DMS79 treated with DMSO at 0.1 percent for 48 hours (cell line): ENCODE data around the gene PARD6G.
"Not testable (repeated sequence)": the region's sequence is repeated elsewhere in the genome, so short reads cannot be mapped to it uniquely, and the experiment has no call there.

Source experiments
- DNase-seq: peaks from one replicate; lab custom pipeline; 2025; lab: John Stamatoyannopoulos, UW

PARD6G gene

DNA sequence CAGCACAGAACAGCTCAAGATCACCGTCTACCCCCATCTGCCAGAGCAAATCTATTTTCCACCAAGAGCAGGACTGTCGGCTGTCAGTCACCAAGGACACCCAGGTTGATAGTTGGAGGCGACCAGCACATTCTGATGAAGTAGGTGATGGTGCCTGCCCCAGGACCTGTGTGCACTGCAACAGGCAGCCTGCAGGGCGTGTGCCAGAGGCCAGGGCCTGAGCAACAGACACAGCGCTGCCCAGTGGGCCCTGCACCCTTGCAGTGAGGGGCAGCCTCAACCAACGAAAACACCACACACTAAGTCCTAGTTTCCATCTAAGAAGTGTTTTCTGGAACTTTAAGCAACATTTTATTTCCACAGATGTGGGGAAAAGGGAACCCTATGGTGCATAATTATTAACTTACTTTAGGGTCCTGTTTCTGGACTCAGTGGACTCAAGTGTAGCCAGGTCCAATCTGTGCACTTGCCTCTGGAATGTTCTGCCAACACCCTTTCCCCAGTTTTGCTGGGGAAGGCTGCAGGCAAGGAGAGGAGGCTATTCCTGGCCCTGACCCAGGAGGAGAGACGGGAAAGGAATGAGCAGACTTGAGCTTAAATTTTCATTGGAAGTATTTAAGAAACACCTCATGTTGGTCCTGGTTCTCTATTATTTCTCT lies 76.8 kb downstream of the PARD6G start:
- no peak for DNase-seq

DNA sequence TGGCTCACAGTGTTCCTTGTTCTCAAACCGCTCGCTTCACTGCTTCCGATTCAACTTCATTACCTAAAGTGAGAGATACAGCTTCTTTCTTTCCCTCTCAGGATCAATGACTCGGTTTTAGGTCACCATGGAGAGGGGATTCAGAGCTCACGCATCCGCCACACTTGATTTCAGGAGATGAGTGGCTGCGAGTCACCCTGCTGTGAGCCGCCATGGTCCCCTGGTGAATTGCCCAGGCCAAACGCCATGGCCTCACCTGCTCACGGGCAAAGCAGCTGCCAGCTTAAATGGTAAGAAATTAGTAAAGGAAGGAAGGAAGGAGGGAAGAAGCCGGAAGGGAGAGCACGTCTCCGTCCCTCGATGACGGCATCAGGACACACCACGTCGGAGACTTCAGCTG lies 77.7 kb downstream of the PARD6G start:
- DNase-seq = peak; percentile 25

- DNase-seq = peak; percentile 35
Observed at GRCh38 chr18:80168982-80169381, 78.3 kb downstream of the PARD6G start.

DNA sequence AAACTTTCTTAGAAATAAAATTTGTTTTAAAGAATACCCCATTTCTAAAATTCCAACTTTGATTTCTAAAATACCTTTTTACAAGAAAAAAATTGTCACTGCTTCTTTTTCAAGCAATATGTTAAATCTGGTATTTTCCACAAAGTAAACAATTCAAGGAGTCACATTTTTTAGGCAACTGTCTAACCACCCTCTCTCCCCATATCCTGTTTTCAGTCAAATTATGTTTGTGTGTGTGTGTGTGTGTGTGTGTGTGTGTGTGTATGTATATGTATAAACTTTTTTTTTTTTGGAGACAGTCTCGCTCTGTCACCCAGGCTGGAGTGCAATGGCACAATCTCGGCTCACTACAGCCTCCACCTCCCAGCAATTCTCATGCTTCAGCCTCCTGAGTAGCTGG lies 79.0 kb downstream of the PARD6G start:
- no peak for DNase-seq

DNA sequence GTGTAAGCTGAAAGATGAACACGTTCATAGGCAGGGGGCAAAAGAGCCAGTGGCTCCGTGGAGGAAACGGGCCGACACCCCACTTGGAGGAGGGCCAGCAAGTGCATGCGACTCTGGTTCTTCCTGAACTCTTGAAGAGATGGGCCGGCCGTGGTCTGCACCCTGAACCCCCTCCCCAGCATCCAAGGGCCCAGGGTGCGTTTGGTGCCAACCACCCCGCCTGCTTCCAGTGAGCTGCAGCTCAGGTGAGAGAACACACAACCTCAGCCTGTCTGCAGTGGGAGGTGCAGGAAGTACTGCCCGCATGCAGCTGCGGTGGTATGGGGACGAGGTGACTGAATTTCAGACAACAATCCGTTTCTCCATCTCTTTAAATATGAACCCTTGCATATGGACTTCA lies 79.4 kb downstream of the PARD6G start:
- no peak for DNase-seq

- no peak for DNase-seq
Observed at GRCh38 chr18:80167331-80167730, 80.0 kb downstream of the PARD6G start.

DNA sequence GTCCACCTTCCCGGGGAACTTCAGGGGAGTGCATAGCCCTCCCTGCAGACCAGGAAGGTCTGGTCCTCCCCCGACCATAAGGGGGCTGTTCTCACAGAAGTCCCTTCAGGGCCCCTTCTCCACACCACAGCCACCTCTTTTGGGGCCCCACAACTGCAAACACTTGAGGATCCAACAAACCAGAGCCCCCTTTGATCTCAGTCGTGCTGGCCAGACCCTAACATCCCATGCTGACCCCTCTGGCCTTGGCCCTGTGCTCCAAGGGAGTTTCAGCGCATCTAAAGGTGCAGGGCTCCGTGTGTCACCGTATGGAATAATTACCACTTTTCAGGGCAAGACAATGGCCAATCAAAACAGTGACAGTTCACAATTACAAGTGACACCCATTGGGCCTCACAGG lies 80.6 kb downstream of the PARD6G start:
- no peak for DNase-seq

DNA sequence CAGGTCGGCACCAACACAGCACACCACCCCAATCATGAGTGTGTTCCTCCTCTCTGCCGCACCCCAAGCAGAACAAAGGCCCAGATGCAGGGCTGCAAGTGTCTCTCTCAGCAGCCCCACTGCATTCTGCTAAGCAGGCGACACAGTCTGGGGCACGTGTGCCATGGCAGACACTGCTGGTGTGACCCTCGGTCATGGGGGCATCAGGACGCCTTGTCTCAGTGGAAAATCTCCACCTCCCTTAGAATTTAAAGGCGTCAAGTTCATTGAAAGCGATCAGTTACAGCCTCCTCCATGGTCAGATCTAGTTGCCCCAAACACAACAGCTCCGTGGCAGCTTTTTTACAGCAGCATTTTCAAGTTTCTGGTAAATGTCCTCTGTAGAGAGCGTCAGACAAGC lies 81.1 kb downstream of the PARD6G start:
- no peak for DNase-seq

DNA sequence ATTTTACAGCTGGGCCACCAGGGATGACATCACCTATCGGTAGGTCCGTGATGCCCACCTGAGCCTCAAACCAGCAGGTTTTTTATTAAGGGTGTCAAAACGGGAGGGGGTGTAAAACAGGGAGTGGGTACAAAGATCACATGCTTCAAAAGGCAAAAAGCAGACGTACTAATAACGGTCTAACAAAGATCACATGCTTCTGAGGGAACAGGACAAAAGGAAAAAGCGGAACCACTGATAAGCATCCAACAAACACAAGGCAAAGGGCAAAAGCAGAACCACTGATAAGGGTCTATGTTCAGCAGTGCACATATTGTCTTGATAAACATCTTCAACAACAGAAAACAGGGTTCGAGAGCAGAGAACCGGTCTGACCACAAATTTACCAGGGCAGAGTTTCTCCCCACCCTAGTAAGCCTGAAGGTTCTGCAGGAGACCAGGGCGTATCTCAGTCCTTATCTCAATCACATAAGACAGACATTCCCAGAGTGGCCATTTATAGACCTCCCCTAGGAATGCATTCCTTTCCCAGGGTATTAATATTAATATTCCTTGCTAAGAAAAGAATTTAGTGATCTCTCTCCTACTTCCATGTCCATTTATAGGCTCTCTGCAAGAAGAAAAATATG lies 82.5 kb downstream of the PARD6G start:
- DNase-seq = not testable (repeated sequence)

GRCh38 chr18:80163183-80163582 lies 84.1 kb downstream of the PARD6G start:
- DNase-seq = no peak

GRCh38 chr18:80161781-80162417 lies 85.4 kb downstream of the PARD6G start:
- DNase-seq = no peak

DNA sequence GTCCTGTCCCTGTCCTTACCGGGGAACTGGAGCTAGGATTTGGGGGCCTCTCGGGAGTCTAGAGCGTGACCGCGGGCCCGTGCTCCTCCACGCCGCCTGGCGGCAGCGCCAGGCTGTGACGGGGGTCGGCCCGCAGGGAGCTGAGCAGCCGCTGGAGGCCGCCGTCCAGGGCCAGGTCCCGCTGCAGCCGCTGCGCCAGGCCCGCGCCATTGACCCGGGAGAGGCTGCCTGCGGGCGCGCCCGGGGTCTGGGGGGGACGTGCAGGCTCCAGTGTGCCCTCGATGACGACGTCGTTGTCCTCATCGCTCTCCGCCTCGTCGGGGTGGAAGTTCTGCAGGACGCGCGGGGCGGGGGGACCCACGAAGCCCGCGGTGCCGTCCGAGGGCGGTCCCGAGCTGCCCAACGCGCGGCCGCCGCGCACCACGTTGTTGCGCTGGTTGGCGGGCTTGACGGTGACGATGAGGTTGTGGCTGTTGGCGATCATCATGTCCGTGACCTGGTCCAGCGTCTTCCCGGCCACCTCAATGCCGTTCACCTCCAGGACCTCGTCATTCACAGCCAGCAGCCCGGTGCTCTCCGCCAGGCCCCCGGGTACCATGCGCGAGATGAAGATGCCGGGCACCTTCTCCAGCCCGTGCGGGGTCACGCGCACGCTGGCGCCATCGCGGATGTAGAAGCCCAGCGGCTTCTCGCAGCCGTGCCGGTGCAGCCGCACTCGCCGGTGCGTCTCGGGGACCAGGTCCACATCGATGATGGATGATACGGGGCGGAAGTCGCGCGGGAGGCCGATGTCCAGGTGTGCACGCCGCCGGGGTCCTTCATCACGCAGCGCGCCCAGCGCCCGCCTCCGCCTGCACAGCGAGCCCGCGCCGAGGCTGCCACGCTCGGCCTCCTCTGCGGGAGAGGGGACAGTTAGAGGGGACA lies 87.3 kb downstream of the PARD6G start:
- DNase-seq = no peak

- DNase-seq = no peak
Observed at GRCh38 chr18:80158365-80158764, 88.9 kb downstream of the PARD6G start.

DNA sequence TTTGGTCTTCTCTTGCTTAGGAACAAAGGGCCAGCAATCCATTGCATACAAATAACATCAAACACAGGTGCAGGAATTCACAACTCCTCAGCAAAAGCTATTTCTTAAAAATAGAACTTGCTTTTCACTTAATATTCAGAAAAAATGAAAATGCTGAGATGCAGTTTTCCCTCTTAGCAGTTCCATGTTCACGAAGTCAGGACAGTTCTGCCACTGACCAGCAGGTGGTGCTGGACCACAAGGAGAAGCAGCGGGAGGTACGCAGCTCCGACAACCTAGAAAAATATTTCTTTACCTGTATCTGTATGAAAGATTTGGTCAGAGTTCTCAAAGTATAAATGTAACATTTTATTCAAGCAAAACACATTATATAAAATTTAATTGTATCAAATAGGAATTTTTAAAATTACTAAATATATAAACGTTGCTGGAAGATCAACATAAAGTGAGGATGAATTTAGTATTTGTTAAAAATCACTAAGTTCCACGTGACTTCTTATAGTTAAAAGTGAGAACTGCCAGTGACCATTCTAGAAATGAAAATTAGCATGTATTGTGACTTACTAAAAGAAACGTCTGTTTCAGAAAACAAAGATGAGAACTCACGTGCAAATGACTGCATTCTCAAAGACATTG lies 89.5 kb downstream of the PARD6G start:
- peak; percentile 34 for DNase-seq

GRCh38 chr18:80154293-80154692 lies 93.0 kb downstream of the PARD6G start:
- no peak for DNase-seq

DNA sequence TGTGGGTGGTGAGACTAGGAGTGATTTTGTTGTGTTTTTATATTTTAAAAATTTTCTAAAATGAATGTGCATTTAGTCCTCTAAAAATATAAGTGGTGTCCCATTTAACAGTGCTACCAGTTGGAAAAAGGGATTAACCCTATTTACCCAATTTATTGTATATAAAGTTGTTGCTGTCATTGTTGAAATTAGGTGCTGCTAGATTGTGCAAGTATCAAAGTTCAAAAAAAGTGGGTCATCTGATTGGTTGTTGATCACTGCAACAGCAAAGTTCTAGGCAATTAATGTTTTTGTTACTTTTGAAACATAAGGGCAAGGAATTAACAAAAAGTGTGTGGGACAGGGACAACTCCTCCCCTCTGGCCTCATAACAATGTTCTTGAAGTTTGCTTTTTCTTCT lies 97.6 kb downstream of the PARD6G start:
- DNase-seq = no peak

- no peak for DNase-seq
Observed at GRCh38 chr18:80148326-80149199, 98.8 kb downstream of the PARD6G start.

DNA sequence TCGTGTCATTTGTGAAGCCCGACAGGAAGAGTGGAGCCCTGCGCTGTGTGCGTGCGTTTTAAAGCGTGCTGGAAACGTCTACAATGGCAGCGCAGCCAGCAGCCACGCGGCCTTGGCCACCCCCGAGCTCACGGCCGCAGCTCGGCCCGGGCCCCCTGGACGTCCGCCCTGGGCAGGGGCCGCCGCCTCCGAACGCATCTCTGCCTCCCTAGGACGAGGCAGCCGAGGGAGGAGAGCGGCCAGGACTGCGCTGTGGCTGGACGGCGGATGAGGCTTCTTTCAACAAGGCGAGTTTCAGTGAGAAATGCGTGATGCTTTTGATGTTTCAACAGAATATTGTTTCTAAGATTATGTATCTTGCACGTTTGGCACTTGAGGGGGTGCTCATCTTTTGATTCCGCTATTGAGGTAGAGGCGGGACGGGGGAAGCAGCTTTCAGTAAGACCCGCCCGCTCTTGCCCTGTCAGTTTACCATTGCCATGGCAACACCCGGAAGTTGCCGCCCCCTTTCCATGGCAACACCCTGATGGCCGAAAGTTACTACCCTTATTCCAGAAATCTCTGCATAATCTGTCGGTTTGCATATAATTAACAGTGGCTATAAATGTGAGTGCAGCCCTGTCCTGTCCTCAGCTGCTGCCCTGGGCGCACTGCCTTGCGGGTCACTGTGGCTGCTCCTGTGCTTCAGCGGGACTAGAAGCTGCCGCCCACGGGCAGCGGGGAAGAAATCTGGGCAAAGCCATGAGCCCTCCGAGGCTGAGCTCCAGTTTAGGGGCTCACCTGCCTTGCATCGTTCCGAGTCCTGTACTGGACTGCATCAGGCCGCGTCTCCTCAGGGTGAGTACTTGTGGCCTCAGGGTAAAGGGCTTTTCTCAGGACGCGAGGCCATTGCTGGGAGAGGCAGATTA lies 99.6 kb downstream of the PARD6G start:
- peak; percentile 48 for DNase-seq

- DNase-seq = peak; percentile 6
Observed at GRCh38 chr18:80147037-80147417, 100.3 kb downstream of the PARD6G start.
